ENCODE data around the gene TEPSIN.

TEPSIN gene

DNA sequence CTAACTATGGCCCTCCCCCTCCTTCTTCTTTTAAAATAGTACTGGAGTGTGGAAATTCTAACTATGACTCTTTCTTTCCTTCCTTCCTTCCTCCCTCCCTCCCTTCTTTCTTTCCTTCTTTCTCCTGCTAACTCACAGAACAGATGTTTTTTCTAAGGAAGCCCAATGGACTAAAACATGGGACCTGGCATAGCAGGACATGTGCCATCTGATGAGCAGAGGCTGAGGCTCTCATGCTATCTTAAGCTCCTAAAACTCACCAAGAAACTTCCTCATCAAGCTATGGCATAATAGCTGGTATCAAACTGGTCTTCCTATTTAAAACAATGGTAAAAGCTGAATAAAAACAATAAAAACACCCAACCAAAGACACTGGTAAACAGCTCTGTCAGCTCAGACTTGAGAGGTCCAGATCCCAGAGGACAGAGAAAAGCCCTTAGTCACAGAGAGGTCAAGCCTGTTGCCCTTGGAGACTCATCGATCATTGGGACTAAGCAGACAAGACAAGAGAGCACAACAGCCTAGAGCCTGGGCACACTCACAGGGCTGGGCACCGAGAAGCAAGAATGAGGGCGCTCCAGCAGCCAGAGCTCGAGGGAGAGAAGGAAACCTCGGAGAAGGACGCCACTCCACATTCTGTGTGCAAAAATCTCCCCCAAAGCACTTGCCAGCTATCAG, 28.7 kb upstream of the TEPSIN start:
- DNase-seq = no peak

DNA sequence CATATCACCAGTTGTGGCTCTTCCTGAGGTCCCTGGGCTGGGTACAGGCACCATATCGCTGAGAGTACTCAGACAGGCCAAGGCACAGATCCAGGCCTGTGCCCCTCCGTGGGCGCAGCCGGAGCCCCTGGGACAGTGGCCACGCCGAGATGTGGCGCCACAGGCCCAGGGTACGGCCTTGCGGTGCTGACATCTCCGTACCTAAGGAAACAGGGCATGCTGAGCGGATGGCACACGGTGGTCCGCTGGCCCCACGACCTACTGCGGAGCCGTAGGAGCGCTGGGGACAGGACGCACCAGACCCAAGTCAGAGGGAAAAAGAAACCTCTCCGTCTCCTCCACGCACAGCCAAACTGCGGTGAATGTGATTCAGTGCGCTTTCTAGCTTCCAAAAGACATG, 26.7 kb upstream of the TEPSIN start:
- ATAC-seq (no peak), DNase-seq (no peak)

More for the DNA sequence above, 28.7 kb upstream of the TEPSIN start:
- no peak for ATAC-seq

DNA sequence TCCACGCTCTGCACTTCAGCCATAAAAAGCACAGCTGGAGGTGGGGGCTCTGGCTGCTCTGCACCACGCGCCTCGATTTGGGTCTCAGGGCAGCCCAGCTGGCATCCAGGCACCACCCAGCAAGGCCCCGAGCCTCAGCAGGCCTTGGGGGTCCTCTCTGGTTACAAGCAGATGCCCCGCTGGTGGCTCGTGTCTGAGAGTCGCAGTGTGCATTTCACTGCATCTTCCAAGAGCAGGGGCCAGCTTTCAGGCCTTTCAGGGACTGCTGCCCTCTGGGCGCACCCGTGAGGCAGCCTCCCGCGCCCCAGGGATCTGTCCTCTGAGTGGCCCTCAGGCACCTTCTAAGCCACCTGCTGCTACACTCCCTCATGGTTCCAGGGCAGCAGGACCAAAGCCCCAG, 25.8 kb upstream of the TEPSIN start:
- DNase-seq = no peak
- ATAC-seq = no peak

DNA sequence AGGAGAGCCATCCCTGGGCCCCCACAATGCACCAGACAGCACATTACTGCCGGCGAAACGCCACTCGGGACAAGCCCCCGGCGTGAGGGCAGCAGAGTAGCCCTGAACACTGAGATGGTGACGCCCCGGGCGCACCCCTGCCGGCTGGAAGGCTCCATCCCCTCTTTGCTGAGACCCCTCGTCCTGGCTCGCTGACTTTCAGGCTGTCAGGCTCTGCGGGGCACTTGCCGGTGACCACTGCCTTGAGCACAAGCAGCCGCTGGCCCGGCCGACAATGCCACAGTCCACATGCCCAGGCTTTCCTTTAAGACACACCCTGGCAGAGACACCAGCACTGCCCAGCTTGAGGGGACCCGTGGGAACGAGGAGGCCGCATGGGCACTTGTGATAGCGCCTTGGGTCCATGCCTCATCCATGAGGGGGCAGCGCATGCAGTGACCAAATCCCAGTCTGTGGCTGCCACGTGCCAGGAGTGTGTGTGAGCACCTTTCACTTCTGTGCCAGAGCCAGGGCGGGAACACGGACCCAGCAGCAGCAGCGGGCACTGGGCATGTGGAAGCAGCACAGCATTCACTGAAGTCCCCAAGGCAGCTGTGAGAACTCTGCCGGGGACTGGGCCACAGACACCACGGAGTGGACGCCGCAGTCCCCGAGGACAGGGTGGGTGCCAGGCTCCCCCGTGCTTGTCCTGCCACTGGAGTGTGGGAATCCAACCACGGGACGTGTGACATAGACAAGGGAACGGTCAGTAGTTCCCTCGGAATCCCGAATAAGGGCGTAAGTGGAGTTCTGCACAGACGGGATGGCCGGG, 24.7 kb upstream of the TEPSIN start:
- DNase-seq (no peak), ATAC-seq (no peak)

DNA sequence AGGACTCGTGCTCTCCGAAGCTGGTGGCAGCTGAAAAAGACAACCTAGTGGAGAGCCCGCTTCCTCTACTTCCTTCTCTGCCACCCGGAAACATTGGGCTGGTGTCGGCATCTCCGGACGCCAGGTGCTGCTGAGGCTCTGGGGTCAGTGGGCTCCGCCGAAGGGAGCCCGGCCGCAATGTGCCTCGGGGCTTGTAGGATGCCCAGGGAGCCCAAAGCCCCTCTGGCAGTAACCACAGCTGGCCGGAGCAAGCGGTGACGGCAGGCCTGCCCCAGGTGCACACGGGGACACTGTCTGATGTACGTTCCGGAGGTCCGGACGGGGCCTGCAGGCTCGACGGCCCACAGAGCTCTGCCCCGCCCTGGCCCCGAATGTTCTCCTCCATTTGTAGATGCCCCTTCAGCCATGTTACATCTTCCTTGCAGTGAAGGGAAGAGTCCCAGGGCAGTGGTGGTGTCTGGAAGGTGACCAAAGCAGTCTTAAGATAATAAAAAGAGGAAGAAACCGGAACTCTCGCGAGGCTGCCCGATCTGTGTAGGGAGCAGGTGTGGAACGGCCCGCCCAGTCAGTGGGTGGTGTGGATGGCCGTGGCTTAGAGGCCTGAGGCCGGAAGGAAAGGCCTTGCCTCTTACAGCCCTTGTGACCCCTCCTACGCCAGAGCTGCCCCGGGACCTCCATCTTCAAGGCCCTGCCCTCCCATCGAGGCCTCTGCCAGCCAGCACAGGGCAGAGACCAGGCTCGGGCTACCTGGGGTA, 22.9 kb upstream of the TEPSIN start:
- ATAC-seq (no peak), DNase-seq (no peak)

- no peak for ATAC-seq
- DNase-seq = no peak
These were observed 22.2 kb upstream of the TEPSIN start for GRCh38 chr17:81261096-81261495.

DNA sequence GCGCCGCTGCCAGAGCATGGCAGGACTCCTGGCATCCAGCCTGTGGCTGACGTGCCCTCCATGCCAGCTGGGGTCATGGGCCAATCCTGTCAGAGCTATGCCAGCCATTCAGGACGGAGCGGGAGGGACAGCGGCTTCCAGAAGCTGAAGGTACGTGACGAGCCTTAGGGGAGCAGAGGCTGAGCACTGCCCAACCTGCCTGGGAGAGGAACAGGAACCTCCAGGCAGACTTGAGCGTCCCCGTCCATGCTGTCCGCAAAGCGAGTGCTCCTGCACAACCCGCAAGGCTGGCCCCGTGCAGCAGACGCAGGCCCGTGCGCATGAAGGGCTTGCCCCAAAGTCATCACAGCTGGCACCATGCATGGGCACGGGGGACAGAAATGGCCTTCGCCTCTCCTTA, 21.8 kb upstream of the TEPSIN start:
- no peak for ATAC-seq

GRCh38 chr17:81260171-81260570, 21.3 kb upstream of the TEPSIN start:
- DNase-seq (no peak), ATAC-seq (no peak)

More for the DNA sequence above, 21.8 kb upstream of the TEPSIN start:
- no peak for DNase-seq

GRCh38 chr17:81259058-81259605, 20.3 kb upstream of the TEPSIN start:
- no peak for ATAC-seq
- DNase-seq = no peak

GRCh38 chr17:81258292-81258691, 19.4 kb upstream of the TEPSIN start:
- DNase-seq = no peak
- ATAC-seq = no peak

GRCh38 chr17:81257533-81257932, 18.7 kb upstream of the TEPSIN start:
- ATAC-seq = no peak

DNA sequence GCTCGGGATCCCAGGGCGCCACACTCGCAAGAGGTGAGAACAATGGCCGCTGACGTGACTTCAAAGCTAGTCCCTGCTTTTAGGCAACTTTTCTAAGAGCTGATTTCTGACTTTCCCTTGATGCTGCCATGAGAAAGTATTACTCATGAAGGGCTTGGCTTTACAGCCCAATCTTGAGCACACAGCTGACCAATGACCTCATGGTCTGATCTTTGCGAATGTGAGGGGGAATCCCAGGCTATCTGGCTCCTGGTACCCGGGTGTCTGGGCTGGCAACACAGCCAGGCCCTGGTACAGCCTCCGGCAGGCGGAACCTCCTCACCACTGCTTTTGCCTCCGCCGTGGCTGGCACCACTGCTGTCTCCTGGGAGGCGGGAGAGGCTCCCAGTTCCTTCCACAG, 17.8 kb upstream of the TEPSIN start:
- ATAC-seq = no peak
- no peak for DNase-seq

More at GRCh38 chr17:81257533-81257932, 18.7 kb upstream of the TEPSIN start:
- DNase-seq = no peak

- ATAC-seq = no peak
- no peak for DNase-seq
These were observed 16.3 kb upstream of the TEPSIN start for GRCh38 chr17:81254955-81255717.

DNA sequence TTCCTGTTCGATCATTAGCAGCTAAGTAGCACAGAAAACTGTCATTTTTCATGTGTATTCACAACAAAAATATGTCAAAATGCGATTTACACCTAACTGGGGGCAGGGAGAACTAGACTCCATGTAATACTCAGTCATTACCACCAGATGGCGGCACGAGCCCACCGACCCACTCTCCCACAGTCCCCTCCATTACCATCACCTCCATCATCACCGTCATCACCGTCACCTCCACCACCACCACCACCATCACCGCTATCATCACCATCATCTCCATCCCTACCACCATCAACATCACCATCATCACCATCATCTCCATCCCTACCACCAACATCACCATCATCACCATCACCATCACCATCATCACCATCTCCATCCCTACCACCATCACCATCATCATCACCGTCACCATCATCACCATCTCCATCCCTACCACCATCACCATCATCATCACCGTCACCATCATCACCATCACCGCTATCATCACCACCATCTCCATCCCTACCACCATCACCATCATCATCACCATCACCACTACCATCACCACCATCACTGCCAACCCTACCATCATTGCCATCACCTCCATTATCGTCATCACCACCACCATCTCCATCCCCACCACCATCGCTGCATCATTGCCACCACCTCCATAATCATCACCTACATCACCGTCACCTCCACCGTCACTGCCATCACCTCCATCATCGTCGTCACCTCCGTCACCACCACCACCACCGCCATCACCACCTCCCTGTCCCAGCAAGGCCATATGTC, 14.7 kb upstream of the TEPSIN start:
- DNase-seq (peak; percentile 62), ATAC-seq (peak; percentile 53)

DNA sequence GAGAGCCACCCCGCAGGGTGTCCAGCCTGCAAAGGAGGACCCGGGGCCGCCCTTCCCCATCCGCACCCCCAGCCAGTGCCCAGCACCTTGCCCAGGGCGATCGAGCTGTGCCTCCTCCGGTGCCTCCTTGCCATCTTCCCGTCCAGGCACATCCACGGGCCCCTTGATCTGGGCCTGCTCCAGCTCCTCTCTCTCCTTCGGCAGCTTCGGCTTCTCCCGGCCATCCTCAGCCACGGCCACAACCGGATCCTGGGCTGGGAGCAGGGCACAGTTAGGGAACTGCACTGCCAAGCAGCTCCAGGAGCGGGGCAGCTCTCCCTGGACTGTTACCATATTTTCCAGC, 14.1 kb upstream of the TEPSIN start:
- no peak for ATAC-seq

DNA sequence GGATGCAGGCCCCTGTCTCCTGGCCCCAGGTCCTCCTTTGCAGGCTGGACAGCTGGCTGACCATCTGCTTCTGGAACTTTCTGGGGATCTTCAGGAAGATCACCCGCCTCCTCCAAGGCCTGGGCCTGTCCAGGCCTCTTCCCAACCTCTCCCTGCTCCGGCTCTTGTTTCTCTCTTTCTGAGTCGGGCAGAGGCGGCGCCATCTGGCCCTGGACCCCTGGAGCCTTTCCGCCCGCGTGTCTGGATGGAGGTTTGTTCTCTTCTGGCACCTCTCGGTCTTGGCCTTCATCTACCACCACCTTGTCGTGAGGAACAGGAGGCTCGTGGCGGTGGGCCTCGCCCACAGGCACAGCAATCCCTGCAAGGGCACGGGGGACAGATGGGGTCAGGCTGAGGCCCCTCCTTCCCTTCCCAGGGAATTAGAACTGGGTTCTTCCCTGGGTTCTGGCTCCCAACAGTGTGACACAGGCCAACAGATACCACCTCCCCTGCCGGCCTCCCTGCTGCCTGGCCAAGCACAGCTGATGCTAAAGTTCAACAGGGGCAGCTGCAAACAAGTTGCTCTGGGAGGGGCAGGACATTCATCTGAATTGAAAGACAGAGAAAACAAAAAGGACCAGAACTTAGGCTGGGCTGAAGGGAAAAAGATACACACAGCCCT, 13.6 kb upstream of the TEPSIN start:
- DNase-seq = no peak
- ATAC-seq = no peak

More for the DNA sequence above, 14.1 kb upstream of the TEPSIN start:
- no peak for DNase-seq

DNA sequence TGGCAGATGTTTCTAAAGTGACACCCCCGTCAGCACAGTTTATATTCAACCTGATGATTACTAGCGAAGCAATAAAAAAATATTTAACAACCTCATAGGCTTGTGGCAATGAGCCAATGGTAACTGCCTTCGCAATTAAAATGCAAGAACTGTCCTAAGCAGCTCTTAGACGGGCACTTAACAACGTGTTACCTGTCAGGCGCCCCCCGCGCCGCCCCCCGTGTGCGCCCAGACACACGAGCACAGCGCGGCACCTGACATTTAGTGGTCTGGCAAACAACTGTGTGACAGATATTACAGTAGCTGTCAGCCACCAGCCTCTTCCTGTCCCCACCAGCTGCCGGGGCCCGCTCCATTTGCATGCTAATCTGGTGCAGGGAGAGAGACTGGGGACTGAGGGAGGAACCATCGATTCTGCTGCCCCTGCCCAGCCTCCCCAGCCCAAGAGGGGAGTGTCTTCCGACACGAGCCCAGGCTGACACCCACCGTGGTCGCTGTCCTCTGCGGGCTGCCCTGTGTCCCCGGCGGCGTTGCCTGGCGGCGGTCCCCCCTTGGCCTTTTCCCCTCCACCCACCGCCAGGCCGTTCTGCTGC, 12.9 kb upstream of the TEPSIN start:
- DNase-seq (no peak), ATAC-seq (no peak)

- DNase-seq = no peak
These were observed 12.3 kb upstream of the TEPSIN start for GRCh38 chr17:81251094-81251708.

GRCh38 chr17:81250286-81251093, 11.6 kb upstream of the TEPSIN start:
- ATAC-seq (no peak), DNase-seq (no peak)

More at GRCh38 chr17:81251094-81251708, 12.3 kb upstream of the TEPSIN start:
- no peak for ATAC-seq
